GM23248 (cell line): ENCODE data around the gene COL1A2. TPM values are rescaled to one million over a fixed set of nuclear protein-coding genes. Genes with fewer than 3 reads are reported as not detected.

Experiments
- DNase-seq: peaks from one replicate; pipeline ENCODE4 v3.0.0-alpha.2; 2015
- H2AFZ ChIP-seq: fragments of 200-600 bp; sonication (generic); 2 replicates; pipeline ENCODE4 v1.6.1; 2016; ENCODE audit warnings: antibody characterized with exemption
- H3F3A ChIP-seq: fragments of 200-600 bp; sonication (generic); 2 replicates; pipeline ENCODE4 v1.6.1; 2016; ENCODE audit warnings: mild to moderate bottlenecking, antibody characterized with exemption, mixed run types; ENCODE audit not compliant: insufficient read depth
- H3K27ac ChIP-seq: fragments of 200-600 bp; sonication (generic); 2 replicates; pipeline ENCODE4 v1.5.1; 2016; ENCODE audit warnings: mild to moderate bottlenecking
- H3K27me3 ChIP-seq: fragments of 200-600 bp; sonication (generic); replicated peaks from 2 replicates; pipeline ENCODE4 v1.6.1; 2016; ENCODE audit warnings: mild to moderate bottlenecking; ENCODE audit not compliant: insufficient read depth
- H3K36me3 ChIP-seq: fragments of 200-600 bp; sonication (generic); 2 replicates; pipeline ENCODE4 v1.6.1; 2016; ENCODE audit warnings: low read depth, mild to moderate bottlenecking
- H3K4me1 ChIP-seq: fragments of 200-600 bp; sonication (generic); 2 replicates; pipeline ENCODE4 v1.6.1; 2016; ENCODE audit warnings: mild to moderate bottlenecking; ENCODE audit not compliant: insufficient read depth
- H3K4me2 ChIP-seq: fragments of 200-600 bp; sonication (generic); one replicate; pipeline ENCODE4 v1.6.1; 2016; ENCODE audit warnings: mild to moderate bottlenecking; ENCODE audit not compliant: unreplicated experiment
- H3K4me3 ChIP-seq: fragments of 200-600 bp; sonication (generic); 2 replicates; pipeline ENCODE4 v1.5.1; 2016; ENCODE audit warnings: mild to moderate bottlenecking
- H3K79me2 ChIP-seq: fragments of 200-600 bp; sonication (generic); 2 replicates; pipeline ENCODE4 v1.6.1; 2016; ENCODE audit warnings: mild to moderate bottlenecking; ENCODE audit not compliant: insufficient read depth
- H3K9ac ChIP-seq: fragments of 200-600 bp; sonication (generic); 2 replicates; pipeline ENCODE4 v1.6.1; 2016; ENCODE audit warnings: mild to moderate bottlenecking
- H3K9me2 ChIP-seq: fragments of 200-600 bp; sonication (generic); 2 replicates; pipeline ENCODE4 v1.6.1; 2016; ENCODE audit warnings: mixed run types, mild to moderate bottlenecking, moderate library complexity; ENCODE audit not compliant: insufficient read depth
- H3K9me3 ChIP-seq: fragments of 200-600 bp; sonication (generic); one replicate; pipeline ENCODE4 v1.6.1; 2017; ENCODE audit warnings: low read depth
- H4K20me1 ChIP-seq: fragments of 200-600 bp; sonication (generic); 2 replicates; pipeline ENCODE4 v1.6.0; 2016; ENCODE audit not compliant: insufficient read depth
- EZH2 ChIP-seq: fragments of 200-600 bp; sonication (generic); IDR thresholded peaks from 2 replicates; pipeline ENCODE4 v1.6.1; 2018; ENCODE audit warnings: antibody characterized with exemption, mild to moderate bottlenecking; ENCODE audit not compliant: insufficient read depth, poor library complexity, severe bottlenecking
- EZH2phosphoT487 ChIP-seq: fragments of 200-600 bp; sonication (generic); IDR thresholded peaks from 2 replicates; pipeline ENCODE4 v1.6.1; 2018; ENCODE audit warnings: antibody characterized with exemption, moderate library complexity, mild to moderate bottlenecking, low read depth; ENCODE audit not compliant: insufficient read depth
- WGBS, 2 experiments: methylation state at CpG; one replicate each; pipeline ENCODE4 v1.1.6; 2015 to 2017; ENCODE audit warnings: low lambda C conversion rate in 2 of 2, low coverage in 1 of 2; ENCODE audit errors: missing lambda C conversion rate in 2 of 2; 5-methylcytosine and 5-hydroxymethylcytosine counted together
- in situ Hi-C: fragments of 300-500 bp; cut with MboI; formaldehyde crosslinking; loops from 2 replicates; pipeline ENCODE4 v1.15.0; 2020
- polyA plus RNA-seq: library from polyadenylated mRNA; unstranded; fragments of >200 nt; fragmentation: Nextera tagmentation; extraction: Ambion mirVana; gene quantifications from 2 replicates; pipeline ENCODE4 v1.2.1, GENCODE V29; 2016
- total RNA-seq: library from RNA; depleted of rRNA; stranded (reverse); fragments of >200 nt; shearing (Covaris generic); gene quantifications from 2 replicates; pipeline ENCODE4 v1.2.3, GENCODE V29; 2014

The COL1A2 gene
- total and polyA plus RNA-seq, 2 experiments from 2014 or later, result 9,779 to 11,288 TPM

DNA sequence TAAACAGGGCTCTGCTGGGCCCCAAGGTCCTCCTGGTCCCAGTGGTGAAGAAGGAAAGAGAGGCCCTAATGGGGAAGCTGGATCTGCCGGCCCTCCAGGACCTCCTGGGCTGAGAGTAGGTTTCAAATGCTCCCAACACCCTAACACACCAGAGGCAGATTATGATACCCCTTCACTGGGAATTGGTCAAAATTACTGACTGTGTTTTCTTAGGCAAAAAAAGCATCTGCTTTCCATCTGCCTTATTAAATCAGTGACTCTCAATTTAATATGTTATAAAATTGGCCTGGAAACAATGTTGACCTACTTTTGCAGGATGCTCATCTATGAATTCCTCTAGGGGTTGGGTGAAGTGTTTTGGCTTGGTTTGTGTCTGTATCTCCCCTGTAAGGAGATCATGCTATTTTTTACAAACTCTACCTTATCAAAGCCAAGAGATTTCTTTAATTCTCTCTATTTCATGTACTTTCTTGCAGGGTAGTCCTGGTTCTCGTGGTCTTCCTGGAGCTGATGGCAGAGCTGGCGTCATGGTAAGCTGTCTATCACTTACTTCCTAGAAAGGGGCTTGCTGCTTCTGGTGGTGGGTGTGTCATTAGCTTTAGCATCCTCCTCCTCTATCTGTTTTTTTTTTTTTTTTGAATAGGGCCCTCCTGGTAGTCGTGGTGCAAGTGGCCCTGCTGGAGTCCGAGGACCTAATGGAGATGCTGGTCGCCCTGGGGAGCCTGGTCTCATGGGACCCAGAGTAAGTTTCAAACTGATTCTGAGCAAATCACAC, 15.9 kb downstream of the COL1A2 start:
- H3K9me2 ChIP-seq, result no peaks in the 10 kb centered on the region
- no peaks in the 10 kb centered on the region for H3K27me3 ChIP-seq
- peak overlapping the region; percentile 100 for H3K27ac ChIP-seq
- peaks cover 100% of the 10 kb centered on the region for H3K79me2 ChIP-seq
- H3K4me3 ChIP-seq, result peak overlapping the region; percentile 51
- in situ Hi-C loops, result no loop called here
- no peaks in the 10 kb centered on the region for H3K9me3 ChIP-seq
- H2AFZ ChIP-seq, result no peak overlapping the region
- peak; percentile 54 for DNase-seq
- H3K9ac ChIP-seq, result peak overlapping the region; percentile 100
- H3K36me3 ChIP-seq, result peaks cover 100% of the 10 kb centered on the region
- WGBS, 2 experiments, result 13% methylated on average over 5 to 6 of the region's 6 CpGs
- peaks cover 99% of the 10 kb centered on the region for H3F3A ChIP-seq
- H4K20me1 ChIP-seq, result peaks cover 4% of the 10 kb centered on the region; the same call in 1 of the 2 replicates
- H3K4me2 ChIP-seq, result peak overlapping the region; percentile 60
- TF ChIP-seq EZH2phosphoT487, result no peak
- TF ChIP-seq EZH2, result no peak
- peaks cover 99% of the 10 kb centered on the region for H3K4me1 ChIP-seq

DNA sequence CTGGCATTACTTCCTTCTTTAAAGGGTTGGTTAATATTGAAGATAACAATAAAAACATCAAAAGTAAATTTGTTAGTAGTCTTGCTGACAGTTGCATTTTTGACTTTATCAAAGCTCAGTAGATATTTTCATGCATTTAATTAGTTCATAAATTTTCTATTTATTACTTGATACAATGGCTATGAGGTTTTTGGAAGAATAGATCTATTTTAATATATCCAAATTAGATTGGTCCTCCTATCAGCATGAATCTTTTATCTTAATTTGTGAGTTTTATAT, 16.4 kb downstream of the COL1A2 start:
- H4K20me1 ChIP-seq, result peaks cover 7% of the 10 kb centered on the region; the same call in 1 of the 2 replicates
- H2AFZ ChIP-seq, result no peak overlapping the region
- H3F3A ChIP-seq, result peaks cover 98% of the 10 kb centered on the region
- H3K27ac ChIP-seq, result peak overlapping the region; percentile 100
- in situ Hi-C loops, result no loop called here
- peak overlapping the region; percentile 60 for H3K4me2 ChIP-seq
- H3K9ac ChIP-seq, result peak overlapping the region; percentile 100
- no peaks in the 10 kb centered on the region for H3K27me3 ChIP-seq
- H3K9me2 ChIP-seq, result no peaks in the 10 kb centered on the region
- H3K4me3 ChIP-seq, result peak overlapping the region; percentile 51
- DNase-seq, result no peak
- H3K36me3 ChIP-seq, result peaks cover 100% of the 10 kb centered on the region
- no peaks in the 10 kb centered on the region for H3K9me3 ChIP-seq
- peaks cover 100% of the 10 kb centered on the region for H3K79me2 ChIP-seq
- peaks cover 99% of the 10 kb centered on the region for H3K4me1 ChIP-seq
- TF ChIP-seq EZH2 (no peak), EZH2phosphoT487 (no peak)

DNA sequence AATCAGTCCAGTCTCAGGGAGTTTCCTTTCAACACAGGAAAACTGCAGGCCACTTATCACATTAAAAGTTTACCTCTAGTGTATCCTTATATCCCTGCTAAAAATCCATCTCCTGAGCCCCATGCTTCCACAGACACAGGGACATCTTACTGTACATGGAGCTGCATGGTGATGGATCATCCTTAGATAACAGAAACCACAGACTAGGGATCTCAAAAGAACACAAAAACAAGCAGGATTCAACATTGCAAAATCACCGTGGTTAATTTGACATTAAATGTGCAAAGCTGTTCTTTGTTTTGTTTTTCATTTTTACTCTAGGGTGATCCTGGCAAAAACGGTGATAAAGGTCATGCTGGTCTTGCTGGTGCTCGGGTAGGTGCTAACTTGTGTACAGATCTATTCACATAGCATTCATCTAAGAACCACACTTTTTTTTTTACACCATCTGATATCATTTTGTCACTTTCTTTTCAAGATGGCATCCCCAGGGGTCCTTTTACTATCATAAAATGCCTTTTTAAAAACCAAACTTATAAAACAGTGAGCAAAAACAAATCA, 18.1 kb downstream of the COL1A2 start:
- peaks cover 100% of the 10 kb centered on the region for H3K79me2 ChIP-seq
- H3K4me2 ChIP-seq, result peak overlapping the region; percentile 38
- peaks cover 100% of the 10 kb centered on the region for H3K36me3 ChIP-seq
- no peaks in the 10 kb centered on the region for H3K9me2 ChIP-seq
- no peaks in the 10 kb centered on the region for H3K9me3 ChIP-seq
- DNase-seq, result peak; percentile 63
- in situ Hi-C loops, result no loop called here
- peak overlapping the region; percentile 100 for H3K9ac ChIP-seq
- peaks cover 8% of the 10 kb centered on the region; the same call in 1 of the 2 replicates for H4K20me1 ChIP-seq
- H3K4me1 ChIP-seq, result peaks cover 100% of the 10 kb centered on the region
- no peak overlapping the region for H2AFZ ChIP-seq
- WGBS, 2 experiments, result 0 to 4% methylated on average over 3 of the region's 3 CpGs
- peak overlapping the region; percentile 100 for H3K27ac ChIP-seq
- TF ChIP-seq EZH2, result no peak
- TF ChIP-seq EZH2phosphoT487, result no peak
- no peaks in the 10 kb centered on the region for H3K27me3 ChIP-seq
- peaks cover 99% of the 10 kb centered on the region for H3F3A ChIP-seq
- H3K4me3 ChIP-seq, result peak overlapping the region; percentile 51

DNA sequence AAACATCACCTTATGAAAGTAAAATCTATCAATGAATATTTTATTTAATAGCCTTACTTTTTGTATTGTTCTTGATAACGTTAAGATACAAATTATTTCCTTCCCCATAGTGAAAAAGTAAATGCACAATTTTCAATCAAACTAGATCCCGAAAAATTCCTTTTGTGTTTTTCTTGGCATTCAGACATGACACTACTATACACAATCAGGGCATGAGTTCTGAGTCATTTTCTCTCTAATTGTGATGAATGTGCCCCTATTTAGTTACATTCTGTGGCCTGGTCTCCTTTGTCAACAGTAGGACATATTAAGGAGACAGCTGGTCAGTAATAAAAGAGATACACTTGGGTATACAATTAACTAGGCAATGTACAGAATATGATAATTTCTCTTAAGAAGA, 19.8 kb downstream of the COL1A2 start:
- Histone ChIP-seq H3K4me3 (peak overlapping the region; percentile 51), H3K9me2 (no peaks in the 10 kb centered on the region), H3K4me2 (peak overlapping the region; percentile 38), H3F3A (peaks cover 99% of the 10 kb centered on the region), H3K4me1 (peaks cover 100% of the 10 kb centered on the region), H3K27me3 (no peaks in the 10 kb centered on the region), H3K27ac (peak overlapping the region; percentile 100), H3K9me3 (no peaks in the 10 kb centered on the region), H3K9ac (peak overlapping the region; percentile 100), H3K36me3 (peaks cover 100% of the 10 kb centered on the region), H2AFZ (no peak overlapping the region), H3K79me2 (peaks cover 100% of the 10 kb centered on the region), H4K20me1 (peaks cover 8% of the 10 kb centered on the region; the same call in 1 of the 2 replicates)
- in situ Hi-C loops, result no loop called here
- WGBS, 2 experiments, result 0 to 1% methylated on average over 2 of the region's 2 CpGs
- peak; percentile 72 for DNase-seq
- TF ChIP-seq EZH2phosphoT487 (no peak), EZH2 (no peak)
